A549 (cell line): ENCODE data around the gene MCM3. TPM values are rescaled to one million over a fixed set of nuclear protein-coding genes. Genes with fewer than 3 reads are reported as not detected.

Source experiments
- ATAC-seq, 2 experiments: fragments of 200-7000 bp in 1 of 2; fragments of >200 bp in 1 of 2; cut with Nextera tagmentation in 1 of 2; cut with Tn5 transposase in 1 of 2; 3 replicates each; pipeline versions ENCODE4 v1.8.0 to v1.9.1; 2018 to 2020; ENCODE audit warnings: mild to moderate bottlenecking in 1 of 2, moderate library complexity in 1 of 2
- CTCF ChIA-PET: fragments of 300-600 bp; sonication (Branson Sonifier 250); formaldehyde crosslinking; extraction: SDS; loops from one replicate; lab custom pipeline; 2021; ENCODE audit warnings: antibody characterized with exemption, inconsistent platforms; lab: Yijun Ruan, JAX
- POLR2A ChIA-PET: fragments of 350-600 bp; formaldehyde crosslinking; extraction: SDS; loops from one replicate; lab custom pipeline; 2021; ENCODE audit warnings: antibody characterized with exemption, inconsistent platforms; lab: Yijun Ruan, JAX
- DNase-seq, 2 experiments: peaks; one replicate each; pipeline versions ENCODE4 v3.0.0 to v3.0.0-alpha.2; 2011 to 2016; ENCODE audit warnings: low read depth in 1 of 2, low spot score in 1 of 2
- FAIRE-seq: peaks from 2 replicates; lab custom pipeline; 2011; peaks lifted over from hg19 to GRCh38; lab: Jason Lieb, UNC
- H3K27ac ChIP-seq, 2 experiments: fragments of >200 bp; sonication (Bioruptor Twin); formaldehyde crosslinking; 3 replicates each; pipeline ENCODE4 v1.5.1; 2016 to 2017
- H3K4me1 ChIP-seq: fragments of >200 bp; sonication (Bioruptor Twin); formaldehyde crosslinking; 3 replicates; pipeline ENCODE4 v1.6.1; 2016
- H3K4me2 ChIP-seq: fragments of >200 bp; sonication (Bioruptor Twin); formaldehyde crosslinking; 3 replicates; pipeline ENCODE4 v1.6.1; 2016
- H3K4me3 ChIP-seq: fragments of >200 bp; sonication (Bioruptor Twin); formaldehyde crosslinking; 3 replicates; pipeline ENCODE4 v1.5.1; 2016
- H3K9me3 ChIP-seq: fragments of >200 bp; sonication (Bioruptor Twin); formaldehyde crosslinking; 3 replicates; pipeline ENCODE4 v1.6.1; 2016
- CBX2 ChIP-seq: fragments of 200-600 bp; sonication (generic); IDR thresholded peaks from 2 replicates; pipeline ENCODE4 v1.6.1; 2016; ENCODE audit warnings: low read depth, mild to moderate bottlenecking, borderline replicate concordance
- CEBPB ChIP-seq, 2 experiments: fragments of >200 bp in 1 of 2; sonication (Bioruptor Twin) in 1 of 2; formaldehyde crosslinking in 1 of 2; IDR thresholded peaks; 2 replicates each; pipeline ENCODE4 v1.6.1; 2012 to 2016
- CHD2 ChIP-seq: fragments of 150-350 bp; IDR thresholded peaks from 2 replicates; pipeline ENCODE4 v1.6.1; 2014; ENCODE audit warnings: low read length; ENCODE audit not compliant: partially characterized antibody
- EHF ChIP-seq: fragments of 250-450 bp; sonication (Bioruptor Pico); IDR thresholded peaks from 2 replicates; pipeline ENCODE4 v1.5.0; 2020; ENCODE audit warnings: mild to moderate bottlenecking
- EHMT2 ChIP-seq: fragments of 200-600 bp; sonication (generic); IDR thresholded peaks from 2 replicates; pipeline ENCODE4 v1.6.1; 2016; ENCODE audit warnings: antibody characterized with exemption, low read depth, mild to moderate bottlenecking, moderate library complexity
- EP300 ChIP-seq, 2 experiments: fragments of >200 bp; sonication (Bioruptor Twin); formaldehyde crosslinking; IDR thresholded peaks; 2 replicates in 1 of 2; 3 replicates in 1 of 2; pipeline ENCODE4 v1.6.1; 2016 to 2017
- ESRRA ChIP-seq: fragments of 150-350 bp; IDR thresholded peaks from 2 replicates; pipeline ENCODE4 v1.6.1; 2014; ENCODE audit warnings: mild to moderate bottlenecking, low read length, borderline replicate concordance
- HDAC2 ChIP-seq: fragments of 200-600 bp; sonication (generic); IDR thresholded peaks from 2 replicates; pipeline ENCODE4 v1.6.1; 2016
- HOXA7 ChIP-seq: fragments of 250-450 bp; sonication (Bioruptor Pico); IDR thresholded peaks from 2 replicates; pipeline ENCODE4 v1.5.0; 2020; ENCODE audit warnings: mild to moderate bottlenecking, moderate library complexity
- JUN ChIP-seq, 2 experiments: fragments of >200 bp; sonication (Bioruptor Twin); formaldehyde crosslinking; IDR thresholded peaks; 2 replicates in 1 of 2; 3 replicates in 1 of 2; pipeline ENCODE4 v1.6.1; 2016 to 2017
- JUNB ChIP-seq: fragments of >200 bp; sonication (Bioruptor Twin); formaldehyde crosslinking; IDR thresholded peaks from 2 replicates; pipeline ENCODE4 v1.6.1; 2016
- MAFK ChIP-seq: fragments of 450-650 bp; IDR thresholded peaks from 2 replicates; pipeline ENCODE4 v1.6.1; 2014; ENCODE audit not compliant: partially characterized antibody
- MAZ ChIP-seq: fragments of 150-350 bp; IDR thresholded peaks from 2 replicates; pipeline ENCODE4 v1.6.1; 2014; ENCODE audit warnings: antibody characterized with exemption, low read depth, low read length, borderline replicate concordance
- MYC ChIP-seq: IDR thresholded peaks from 2 replicates; pipeline ENCODE4 v1.6.1; 2012; ENCODE audit warnings: mild to moderate bottlenecking, inconsistent platforms, low read length, improper control_type of control experiment, borderline replicate concordance
- NPAS2 ChIP-seq: fragments of 250-450 bp; sonication (Bioruptor Pico); IDR thresholded peaks from 2 replicates; pipeline ENCODE4 v1.8.0; 2022; ENCODE audit warnings: mild to moderate bottlenecking, moderate library complexity, borderline replicate concordance
- NR3C1 ChIP-seq: fragments of >200 bp; sonication (Bioruptor Twin); formaldehyde crosslinking; IDR thresholded peaks from 3 replicates; pipeline ENCODE4 v1.6.1; 2017
- PHF8 ChIP-seq: fragments of 200-600 bp; sonication (generic); IDR thresholded peaks from 2 replicates; pipeline ENCODE4 v1.6.1; 2016; ENCODE audit warnings: low read depth, mild to moderate bottlenecking, antibody characterized with exemption, moderate library complexity, borderline replicate concordance
- POLR2A ChIP-seq: IDR thresholded peaks from 2 replicates; pipeline ENCODE4 v1.6.1; 2012; ENCODE audit warnings: mild to moderate bottlenecking, low read length
- POLR2AphosphoS2 ChIP-seq: conservative IDR thresholded peaks from 2 replicates; pipeline ENCODE4 v1.6.1; 2012; ENCODE audit warnings: low read length, improper control_type of control experiment, inconsistent platforms
- RAD21 ChIP-seq, 2 experiments: fragments of >200 bp in 1 of 2; sonication (Bioruptor Twin) in 1 of 2; formaldehyde crosslinking in 1 of 2; IDR thresholded peaks in 1 of 2; conservative IDR thresholded peaks in 1 of 2; 2 replicates in 1 of 2; 3 replicates in 1 of 2; pipeline ENCODE4 v1.6.1; 2012 to 2018; ENCODE audit warnings: inconsistent platforms in 1 of 2
- RARB ChIP-seq: fragments of 250-450 bp; sonication (Bioruptor Pico); IDR thresholded peaks from 2 replicates; pipeline ENCODE4 v1.8.0; 2021; ENCODE audit warnings: mild to moderate bottlenecking, moderate library complexity
- RNF2 ChIP-seq: fragments of 200-600 bp; sonication (generic); IDR thresholded peaks from 2 replicates; pipeline ENCODE4 v1.6.1; 2016; ENCODE audit warnings: low read depth, mild to moderate bottlenecking, antibody characterized with exemption, moderate library complexity, borderline replicate concordance
- TFCP2L1 ChIP-seq: fragments of 250-450 bp; sonication (Bioruptor Pico); IDR thresholded peaks from 2 replicates; pipeline ENCODE4 v1.5.0; 2021; ENCODE audit warnings: mild to moderate bottlenecking
- TP53 ChIP-seq: fragments of 250-450 bp; sonication (Bioruptor Pico); IDR thresholded peaks from 2 replicates; pipeline ENCODE4 v1.5.0; 2021; ENCODE audit warnings: mild to moderate bottlenecking, moderate library complexity
- ZC3H11A ChIP-seq: fragments of 450-650 bp; IDR thresholded peaks from 2 replicates; pipeline ENCODE4 v1.6.1; 2014; ENCODE audit warnings: antibody characterized with exemption, mild to moderate bottlenecking
- ZSCAN20 ChIP-seq: fragments of 250-450 bp; sonication (Bioruptor Pico); IDR thresholded peaks from 2 replicates; pipeline ENCODE4 v1.8.0; 2022; ENCODE audit warnings: mild to moderate bottlenecking, moderate library complexity
- WGBS: methylation state at CpG from one replicate; pipeline ENCODE4 v1.1.6; 2017; ENCODE audit errors: missing lambda C conversion rate; 5-methylcytosine and 5-hydroxymethylcytosine counted together
- polyA plus RNA-seq, 4 experiments: library from polyadenylated mRNA; depleted of rRNA in 3 of 4; stranded (reverse); fragments of >200 nt; fragmentation: RNase III in 1 of 4; extraction: RNeasy Plus Mini Kit Qiagen cat#74134 plus additional on column Dnase treatment in 1 of 4; gene quantifications; 2 replicates in 3 of 4; 3 replicates in 1 of 4; pipeline ENCODE4 v1.2.3, GENCODE V29; 2011 to 2017
- TF ChIP-seq, protein P1 (sequence below): IDR thresholded peaks from 2 replicates; pipeline ENCODE4 v1.6.1; 2012
- TF ChIP-seq, protein P2 (sequence below): fragments of >200 bp; sonication (Bioruptor Twin); formaldehyde crosslinking; IDR thresholded peaks from 3 replicates; pipeline ENCODE4 v1.5.1; 2016
- TF ChIP-seq, protein P3 (sequence below): fragments of 250-450 bp; sonication (Bioruptor Pico); IDR thresholded peaks from 2 replicates; pipeline ENCODE4 v1.5.0; 2021; ENCODE audit warnings: mild to moderate bottlenecking, moderate library complexity, borderline replicate concordance
- TF ChIP-seq, protein P4 (sequence below): fragments of 150-350 bp; IDR thresholded peaks from 2 replicates; pipeline ENCODE4 v1.6.1; 2014; ENCODE audit warnings: low read depth, mild to moderate bottlenecking, low read length
- TF ChIP-seq, protein P5 (sequence below): fragments of 250-450 bp; sonication (Bioruptor Pico); IDR thresholded peaks from 2 replicates; pipeline ENCODE4 v1.5.0; 2020; ENCODE audit warnings: low read depth, mild to moderate bottlenecking, moderate library complexity

The MCM3 gene
- polyA plus RNA-seq, 2 of the 4 experiments (the other 2 are of a cell fraction) = 101 to 111 TPM

DNA sequence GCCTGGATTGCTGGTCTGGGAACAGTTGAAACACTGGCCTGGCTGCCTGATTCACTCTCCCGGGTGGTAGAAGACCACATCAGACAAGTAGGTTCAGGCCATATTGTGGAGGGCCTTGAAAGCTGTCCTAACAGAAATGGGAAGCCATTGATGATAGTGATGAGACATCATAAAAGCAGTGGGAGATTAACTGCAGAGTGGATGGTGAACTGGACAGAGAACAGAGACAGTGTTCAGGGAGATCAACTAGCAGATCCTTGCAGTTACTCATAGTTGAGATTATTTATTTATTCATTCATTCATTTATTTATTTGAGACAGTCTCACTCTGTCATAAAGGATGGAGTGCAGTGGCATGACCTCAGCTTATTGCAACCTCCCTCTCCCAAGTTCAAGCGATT, 30.2 kb upstream of the MCM3 start:
- Histone ChIP-seq H3K27ac (no peak overlapping the region), H3K4me1 (peaks cover 7% of the 10 kb centered on the region; the same call in 2 of the 3 replicates), H3K4me3 (no peak overlapping the region), H3K4me2 (no peak overlapping the region), H3K9me3 (no peaks in the 10 kb centered on the region)
- WGBS = 72% methylated on average over 2 of the region's 2 CpGs
- ChIA-PET POLR2A (no interaction called here), CTCF (interaction anchor here (0.6 kb wide), 1 partner anchor 29 kb away, joined by 4 read pairs; no protein-coding TSS in a partner anchor)
- no peak for TF ChIP-seq MAFK
- TF ChIP-seq TP53 (CRISPR knock-in tag) = no peak
- no peak for TF ChIP-seq POLR2A
- TF ChIP-seq NR3C1 = no peak
- TF ChIP-seq, protein P1, sequence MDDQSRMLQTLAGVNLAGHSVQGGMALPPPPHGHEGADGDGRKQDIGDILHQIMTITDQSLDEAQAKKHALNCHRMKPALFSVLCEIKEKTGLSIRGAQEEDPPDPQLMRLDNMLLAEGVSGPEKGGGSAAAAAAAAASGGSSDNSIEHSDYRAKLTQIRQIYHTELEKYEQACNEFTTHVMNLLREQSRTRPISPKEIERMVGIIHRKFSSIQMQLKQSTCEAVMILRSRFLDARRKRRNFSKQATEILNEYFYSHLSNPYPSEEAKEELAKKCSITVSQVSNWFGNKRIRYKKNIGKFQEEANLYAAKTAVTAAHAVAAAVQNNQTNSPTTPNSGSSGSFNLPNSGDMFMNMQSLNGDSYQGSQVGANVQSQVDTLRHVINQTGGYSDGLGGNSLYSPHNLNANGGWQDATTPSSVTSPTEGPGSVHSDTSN = no peak
- TF ChIP-seq, protein P2, sequence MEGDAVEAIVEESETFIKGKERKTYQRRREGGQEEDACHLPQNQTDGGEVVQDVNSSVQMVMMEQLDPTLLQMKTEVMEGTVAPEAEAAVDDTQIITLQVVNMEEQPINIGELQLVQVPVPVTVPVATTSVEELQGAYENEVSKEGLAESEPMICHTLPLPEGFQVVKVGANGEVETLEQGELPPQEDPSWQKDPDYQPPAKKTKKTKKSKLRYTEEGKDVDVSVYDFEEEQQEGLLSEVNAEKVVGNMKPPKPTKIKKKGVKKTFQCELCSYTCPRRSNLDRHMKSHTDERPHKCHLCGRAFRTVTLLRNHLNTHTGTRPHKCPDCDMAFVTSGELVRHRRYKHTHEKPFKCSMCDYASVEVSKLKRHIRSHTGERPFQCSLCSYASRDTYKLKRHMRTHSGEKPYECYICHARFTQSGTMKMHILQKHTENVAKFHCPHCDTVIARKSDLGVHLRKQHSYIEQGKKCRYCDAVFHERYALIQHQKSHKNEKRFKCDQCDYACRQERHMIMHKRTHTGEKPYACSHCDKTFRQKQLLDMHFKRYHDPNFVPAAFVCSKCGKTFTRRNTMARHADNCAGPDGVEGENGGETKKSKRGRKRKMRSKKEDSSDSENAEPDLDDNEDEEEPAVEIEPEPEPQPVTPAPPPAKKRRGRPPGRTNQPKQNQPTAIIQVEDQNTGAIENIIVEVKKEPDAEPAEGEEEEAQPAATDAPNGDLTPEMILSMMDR = no peak
- no peak for TF ChIP-seq TFCP2L1 (CRISPR knock-in tag)
- no peak for TF ChIP-seq PHF8
- no peak for TF ChIP-seq EP300 (IDR thresholded peaks at IDR 0.05)
- TF ChIP-seq ZC3H11A = no peak
- no peak for TF ChIP-seq EHMT2
- TF ChIP-seq RAD21 (conservative IDR thresholded peaks at IDR 0.05 in 1 of 2, IDR thresholded peaks at IDR 0.05 in 1 of 2) = no peak
- no peak for TF ChIP-seq JUNB
- no peak for TF ChIP-seq HDAC2
- TF ChIP-seq, protein P3, sequence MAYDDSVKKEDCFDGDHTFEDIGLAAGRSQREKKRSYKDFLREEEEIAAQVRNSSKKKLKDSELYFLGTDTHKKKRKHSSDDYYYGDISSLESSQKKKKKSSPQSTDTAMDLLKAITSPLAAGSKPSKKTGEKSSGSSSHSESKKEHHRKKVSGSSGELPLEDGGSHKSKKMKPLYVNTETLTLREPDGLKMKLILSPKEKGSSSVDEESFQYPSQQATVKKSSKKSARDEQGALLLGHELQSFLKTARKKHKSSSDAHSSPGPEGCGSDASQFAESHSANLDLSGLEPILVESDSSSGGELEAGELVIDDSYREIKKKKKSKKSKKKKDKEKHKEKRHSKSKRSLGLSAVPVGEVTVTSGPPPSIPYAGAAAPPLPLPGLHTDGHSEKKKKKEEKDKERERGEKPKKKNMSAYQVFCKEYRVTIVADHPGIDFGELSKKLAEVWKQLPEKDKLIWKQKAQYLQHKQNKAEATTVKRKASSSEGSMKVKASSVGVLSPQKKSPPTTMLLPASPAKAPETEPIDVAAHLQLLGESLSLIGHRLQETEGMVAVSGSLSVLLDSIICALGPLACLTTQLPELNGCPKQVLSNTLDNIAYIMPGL (CRISPR knock-in tag) = no peak
- TF ChIP-seq, protein P4, sequence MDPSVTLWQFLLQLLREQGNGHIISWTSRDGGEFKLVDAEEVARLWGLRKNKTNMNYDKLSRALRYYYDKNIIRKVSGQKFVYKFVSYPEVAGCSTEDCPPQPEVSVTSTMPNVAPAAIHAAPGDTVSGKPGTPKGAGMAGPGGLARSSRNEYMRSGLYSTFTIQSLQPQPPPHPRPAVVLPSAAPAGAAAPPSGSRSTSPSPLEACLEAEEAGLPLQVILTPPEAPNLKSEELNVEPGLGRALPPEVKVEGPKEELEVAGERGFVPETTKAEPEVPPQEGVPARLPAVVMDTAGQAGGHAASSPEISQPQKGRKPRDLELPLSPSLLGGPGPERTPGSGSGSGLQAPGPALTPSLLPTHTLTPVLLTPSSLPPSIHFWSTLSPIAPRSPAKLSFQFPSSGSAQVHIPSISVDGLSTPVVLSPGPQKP = no peak
- TF ChIP-seq, protein P5, sequence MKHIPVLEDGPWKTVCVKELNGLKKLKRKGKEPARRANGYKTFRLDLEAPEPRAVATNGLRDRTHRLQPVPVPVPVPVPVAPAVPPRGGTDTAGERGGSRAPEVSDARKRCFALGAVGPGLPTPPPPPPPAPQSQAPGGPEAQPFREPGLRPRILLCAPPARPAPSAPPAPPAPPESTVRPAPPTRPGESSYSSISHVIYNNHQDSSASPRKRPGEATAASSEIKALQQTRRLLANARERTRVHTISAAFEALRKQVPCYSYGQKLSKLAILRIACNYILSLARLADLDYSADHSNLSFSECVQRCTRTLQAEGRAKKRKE (CRISPR knock-in tag) = no peak
- no peak for TF ChIP-seq POLR2AphosphoS2
- ATAC-seq (no peak), FAIRE-seq (no peak), DNase-seq (no peak)

DNA sequence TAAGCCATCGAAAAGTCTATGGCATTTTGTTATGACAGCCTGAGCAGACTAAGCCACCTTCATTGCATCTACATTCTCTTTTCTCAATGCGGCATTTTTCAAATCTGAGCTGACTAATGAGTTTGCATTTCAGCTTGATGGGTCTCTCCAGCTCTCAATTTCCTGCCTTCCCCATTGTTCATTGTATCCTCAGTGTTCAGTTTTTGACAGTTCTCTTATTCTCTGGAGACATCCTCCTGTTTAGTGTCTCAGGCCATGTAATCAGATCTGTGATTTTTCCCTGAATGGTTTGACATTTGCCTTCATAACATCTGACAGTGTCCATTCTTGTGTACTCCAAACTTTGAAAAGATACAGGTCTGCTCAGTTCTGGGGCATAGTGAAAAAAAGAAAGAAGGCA, 27.9 kb upstream of the MCM3 start:
- FAIRE-seq = no peak
- no peaks in the 10 kb centered on the region for H3K9me3 ChIP-seq
- H3K4me2 ChIP-seq = no peak overlapping the region
- WGBS = 82% methylated on average over 2 of the region's 2 CpGs
- CTCF ChIA-PET = no interaction called here
- DNase-seq = no peak
- POLR2A ChIA-PET = no interaction called here
- no peak overlapping the region for H3K27ac ChIP-seq
- H3K4me3 ChIP-seq = no peak overlapping the region
- ATAC-seq = no peak
- peaks cover 3% of the 10 kb centered on the region; the same call in 2 of the 3 replicates for H3K4me1 ChIP-seq
- TF ChIP-seq EHF (CRISPR knock-in tag) (no peak), POLR2AphosphoS2 (no peak), CHD2 (no peak), HDAC2 (no peak), POLR2A (no peak), NPAS2 (CRISPR knock-in tag) (no peak), MYC (no peak), RARB (CRISPR knock-in tag) (no peak), CBX2 (no peak), RNF2 (no peak), CEBPB (IDR thresholded peaks at IDR 0.05) (no peak), ESRRA (no peak), EP300 (IDR thresholded peaks at IDR 0.05) (no peak), HOXA7 (CRISPR knock-in tag) (no peak), ZSCAN20 (CRISPR knock-in tag) (no peak), MAZ (no peak), JUN (IDR thresholded peaks at IDR 0.05) (no peak)
- TF ChIP-seq, protein P4 = no peak
